Measurements from ENCODE around the gene IFNL2. TPM values are rescaled to one million over a fixed set of nuclear protein-coding genes. Genes with fewer than 3 reads are reported as not detected.

IFNL2 gene
- total and polyA plus RNA-seq, 2 donors (not counting 1 experiment from before 2014, with no cell fraction given), result not detected

- H3K4me1 Mint-ChIP-seq, result no peaks in the 10 kb centered on the region
- no peak overlapping the region for H3K27ac ChIP-seq (ENCODE audit: low read length in 2 of 2)
- no peak for TF ChIP-seq CTCF (IDR thresholded peaks at IDR 0.05)
- TF ChIP-seq EZH2 (IDR thresholded peaks at IDR 0.05; ENCODE audit: borderline replicate concordance, insufficient read depth, low read depth, low read length, poor library complexity, severe bottlenecking), result no peak
- H3K27me3 ChIP-seq (replicated peaks in 1 of 4; ENCODE audit: control extremely low read depth in 1 of 4, control insufficient read depth in 3 of 4, insufficient read depth in 4 of 4, low read length in 3 of 4), result peaks cover 0 to 15% (median 4%) of the 10 kb centered on the region in 4 experiments
- ChIA-PET CTCF (interaction anchor here (0.5 kb wide), 1 partner anchor 221 kb away, joined by 3 read pairs; the partner anchor contains the start of gene SUPT5H), POLR2A (interaction anchor here (0.6 kb wide), 1 partner anchor 12 kb away, joined by 4 read pairs; no protein-coding TSS in a partner anchor)
- intact Hi-C loops (cut with micrococcal nuclease), result no loop called here
- no peak overlapping the region for H3K4me3 ChIP-seq (ENCODE audit: control extremely low read depth in 1 of 5, extremely low read depth in 1 of 5, insufficient read depth in 1 of 5, low read depth in 2 of 5, low read length in 4 of 5)
- no peaks in the 10 kb centered on the region for H3K79me2 ChIP-seq (ENCODE audit: control insufficient read depth, insufficient read depth, low read length)
- H2AFZ ChIP-seq (ENCODE audit: insufficient read depth, low read depth, low read length, poor library complexity, severe bottlenecking), result no peak overlapping the region
- no peak for DNase-seq
- no peak overlapping the region for H3K27ac Mint-ChIP-seq
- no peaks in the 10 kb centered on the region for H3K36me3 ChIP-seq (replicated peaks in 1 of 2; ENCODE audit: control extremely low read depth in 1 of 2, control insufficient read depth in 1 of 2, extremely low read depth in 1 of 2, insufficient read depth in 2 of 2, low read length in 1 of 2)
- ATAC-seq (ENCODE audit: low read depth), result no peak
- H3K9ac ChIP-seq (ENCODE audit: low read length), result no peak overlapping the region
- H3K4me1 ChIP-seq (ENCODE audit: control insufficient read depth in 2 of 2, insufficient read depth in 2 of 2, low read length in 2 of 2), result no peaks in the 10 kb centered on the region
- peaks cover 46% of the 10 kb centered on the region for H3K27me3 Mint-ChIP-seq
- no peak overlapping the region for H3K4me3 Mint-ChIP-seq
- H3K4me2 ChIP-seq (replicated peaks; ENCODE audit: low read depth, low read length, poor library complexity, severe bottlenecking), result no peak overlapping the region
- 7% methylated on average over 2 of the region's 4 CpGs for WGBS (ENCODE audit: insufficient coverage)
- no peaks in the 10 kb centered on the region for H3K9me3 Mint-ChIP-seq (ENCODE audit: insufficient read depth)
- no peaks in the 10 kb centered on the region for H3K9me3 ChIP-seq (ENCODE audit: control extremely low read depth in 1 of 3, control insufficient read depth in 2 of 3, insufficient read depth in 1 of 3, low read length in 2 of 3)
- no peaks in the 10 kb centered on the region for H4K20me1 ChIP-seq (ENCODE audit: control insufficient read depth, insufficient read depth, low read length, poor library complexity, severe bottlenecking)
These were observed 44.4 kb upstream of the IFNL2 start for GRCh38 chr19:39223703-39224279.

GRCh38 chr19:39224910-39225309 lies 43.3 kb upstream of the IFNL2 start:
- WGBS (ENCODE audit: insufficient coverage), result 23% methylated on average over 3 of the region's 3 CpGs
- Mint-ChIP-seq H3K27me3 (peaks cover 41% of the 10 kb centered on the region), H3K4me3 (no peak overlapping the region), H3K9me3 (ENCODE audit: insufficient read depth) (no peaks in the 10 kb centered on the region), H3K27ac (no peak overlapping the region), H3K4me1 (no peaks in the 10 kb centered on the region)
- ChIA-PET CTCF (interaction anchor here (0.7 kb wide), 1 partner anchor 38 kb away, joined by 3 read pairs; no protein-coding TSS in a partner anchor), POLR2A (no interaction called here)
- Histone ChIP-seq H2AFZ (ENCODE audit: insufficient read depth, low read depth, low read length, poor library complexity, severe bottlenecking) (no peak overlapping the region), H3K9me3 (ENCODE audit: control extremely low read depth in 1 of 3, control insufficient read depth in 2 of 3, insufficient read depth in 1 of 3, low read length in 2 of 3) (no peaks in the 10 kb centered on the region), H3K4me3 (ENCODE audit: control extremely low read depth in 1 of 5, extremely low read depth in 1 of 5, insufficient read depth in 1 of 5, low read depth in 2 of 5, low read length in 4 of 5) (no peak overlapping the region), H3K36me3 (replicated peaks in 1 of 2; ENCODE audit: control extremely low read depth in 1 of 2, control insufficient read depth in 1 of 2, extremely low read depth in 1 of 2, insufficient read depth in 2 of 2, low read length in 1 of 2) (no peaks in the 10 kb centered on the region), H4K20me1 (ENCODE audit: control insufficient read depth, insufficient read depth, low read length, poor library complexity, severe bottlenecking) (no peaks in the 10 kb centered on the region), H3K79me2 (ENCODE audit: control insufficient read depth, insufficient read depth, low read length) (no peaks in the 10 kb centered on the region), H3K9ac (ENCODE audit: low read length) (no peak overlapping the region), H3K4me2 (replicated peaks; ENCODE audit: low read depth, low read length, poor library complexity, severe bottlenecking) (no peak overlapping the region), H3K4me1 (ENCODE audit: control insufficient read depth in 2 of 2, insufficient read depth in 2 of 2, low read length in 2 of 2) (no peaks in the 10 kb centered on the region), H3K27me3 (replicated peaks in 1 of 4; ENCODE audit: control extremely low read depth in 1 of 4, control insufficient read depth in 3 of 4, insufficient read depth in 4 of 4, low read length in 3 of 4) (peaks cover 0 to 13% (median 4%) of the 10 kb centered on the region in 4 experiments), H3K27ac (ENCODE audit: low read length in 2 of 2) (no peak overlapping the region)
- TF ChIP-seq EZH2 (IDR thresholded peaks at IDR 0.05; ENCODE audit: borderline replicate concordance, insufficient read depth, low read depth, low read length, poor library complexity, severe bottlenecking), result no peak
- TF ChIP-seq CTCF (IDR thresholded peaks at IDR 0.05), result no peak
- no peak for DNase-seq
- intact Hi-C loops (cut with micrococcal nuclease), result no loop called here
- no peak for ATAC-seq (ENCODE audit: low read depth)

Measured in B cell (primary cell).